IMR-90 (cell line): ENCODE measurements around the gene GDF3. TPM values are rescaled to one million over a fixed set of nuclear protein-coding genes. Genes with fewer than 3 reads are reported as not detected.
A peak's percentile ranks its signal among the peaks of the same experiment; 100 is the strongest.
"Not testable (repeated sequence)": the region's sequence is repeated elsewhere in the genome, so short reads cannot be mapped to it uniquely, and the experiment has no call there.

Source experiments
- ATAC-seq: fragments of 200-7000 bp; cut with Tn5 transposase; 2 replicates; pipeline ENCODE4 v1.9.1; 2020; ENCODE audit warnings: low read depth, mild to moderate bottlenecking, moderate library complexity
- BruUV-seq: library from RNA; stranded (reverse); fragments of 400-500 nt; replicated peaks from 2 replicates; lab custom pipeline; 2021; lab: Mats Ljungman, UMichigan
- CTCF ChIA-PET: fragments of 300-600 bp; formaldehyde crosslinking; extraction: SDS; loops from one replicate; lab custom pipeline; 2021; ENCODE audit warnings: antibody characterized with exemption; lab: Yijun Ruan, JAX
- POLR2A ChIA-PET: fragments of 300-600 bp; sonication (Branson Sonifier 250); formaldehyde crosslinking; loops from one replicate; lab custom pipeline; 2022; ENCODE audit warnings: antibody characterized with exemption; ENCODE audit not compliant: unreplicated experiment; lab: Charles Lee
- DNase-seq: peaks from one replicate; pipeline ENCODE4 v3.0.0; 2013
- H2AFZ ChIP-seq: replicated peaks from 2 replicates; pipeline ENCODE3; 2013; ENCODE audit warnings: low read length, mild to moderate bottlenecking; ENCODE audit not compliant: poor library complexity
- H2AK5ac ChIP-seq: 2 replicates; pipeline ENCODE4 v1.6.1; 2013; ENCODE audit warnings: low read depth, low read length, inconsistent platforms
- H2AK9ac ChIP-seq: replicated peaks from 2 replicates; pipeline ENCODE3; 2013; ENCODE audit warnings: mild to moderate bottlenecking, low read depth, low read length, moderate library complexity; ENCODE audit not compliant: poor library complexity
- H2BK120ac ChIP-seq: 2 replicates; pipeline ENCODE4 v1.6.1; 2013; ENCODE audit warnings: low read depth, low read length, inconsistent platforms
- H2BK15ac ChIP-seq: 3 replicates; pipeline ENCODE4 v1.6.1; 2013; ENCODE audit warnings: low read depth, low read length, inconsistent platforms
- H2BK20ac ChIP-seq: 2 replicates; pipeline ENCODE4 v1.6.1; 2013; ENCODE audit warnings: low read depth, mild to moderate bottlenecking, inconsistent platforms, low read length, moderate library complexity
- H2BK5ac ChIP-seq: 2 replicates; pipeline ENCODE4 v1.6.1; 2013; ENCODE audit warnings: mild to moderate bottlenecking, low read depth, low read length, inconsistent platforms; ENCODE audit not compliant: poor library complexity, severe bottlenecking
- H3K14ac ChIP-seq: replicated peaks from 2 replicates; pipeline ENCODE4 v1.6.1; 2013; ENCODE audit warnings: low read depth, low read length, inconsistent platforms
- H3K18ac ChIP-seq: 2 replicates; pipeline ENCODE4 v1.6.1; 2013; ENCODE audit warnings: low read depth, low read length, control low read depth
- H3K23ac ChIP-seq: 2 replicates; pipeline ENCODE4 v1.6.1; 2013; ENCODE audit warnings: low read depth, low read length, inconsistent platforms
- H3K27ac ChIP-seq: 2 replicates; pipeline ENCODE4 v1.5.1; 2013; ENCODE audit warnings: mild to moderate bottlenecking, control low read depth, low read length; ENCODE audit not compliant: insufficient read depth
- H3K27me3 ChIP-seq: 2 replicates; pipeline ENCODE4 v1.6.1; 2013; ENCODE audit warnings: low read length; ENCODE audit not compliant: control insufficient read depth, insufficient read depth
- H3K36me3 ChIP-seq: 2 replicates; pipeline ENCODE4 v1.6.1; 2013; ENCODE audit warnings: low read length, mixed read lengths; ENCODE audit not compliant: control insufficient read depth, insufficient read depth
- H3K4ac ChIP-seq: 2 replicates; pipeline ENCODE4 v1.6.1; 2013; ENCODE audit warnings: low read depth, low read length, inconsistent platforms
- H3K4me1 ChIP-seq: 2 replicates; pipeline ENCODE4 v1.6.1; 2013; ENCODE audit warnings: low read length, mixed read lengths; ENCODE audit not compliant: control insufficient read depth, insufficient read depth
- H3K4me2 ChIP-seq: 2 replicates; pipeline ENCODE4 v1.6.1; 2013; ENCODE audit warnings: low read depth, mild to moderate bottlenecking, control low read depth, low read length, moderate library complexity
- H3K4me3 ChIP-seq: 2 replicates; pipeline ENCODE4 v1.5.1; 2013; ENCODE audit warnings: low read depth, mild to moderate bottlenecking, control low read depth, low read length, moderate library complexity; ENCODE audit not compliant: insufficient read depth
- H3K56ac ChIP-seq: 2 replicates; pipeline ENCODE4 v1.6.1; 2013; ENCODE audit warnings: low read length, inconsistent platforms; ENCODE audit not compliant: insufficient read depth; ENCODE audit errors: extremely low read depth
- H3K79me1 ChIP-seq, 2 experiments: 2 replicates each; pipeline ENCODE4 v1.6.1; 2013; ENCODE audit warnings: low read length in 2 of 2, inconsistent platforms in 1 of 2, low read depth in 1 of 2
- H3K9ac ChIP-seq: 2 replicates; pipeline ENCODE4 v1.6.1; 2013; ENCODE audit warnings: low read depth, low read length, control low read depth
- H3K9me1 ChIP-seq: 2 replicates; pipeline ENCODE4 v1.6.1; 2013; ENCODE audit warnings: low read length, inconsistent platforms; ENCODE audit not compliant: insufficient read depth
- H3K9me3 ChIP-seq: 2 replicates; pipeline ENCODE4 v1.6.1; 2013; ENCODE audit warnings: low read length; ENCODE audit not compliant: control insufficient read depth, insufficient read depth
- H4K20me1 ChIP-seq: 2 replicates; pipeline ENCODE4 v1.6.1; 2013; ENCODE audit warnings: low read length, inconsistent platforms; ENCODE audit not compliant: insufficient read depth
- H4K5ac ChIP-seq: 2 replicates; pipeline ENCODE4 v1.6.1; 2013; ENCODE audit warnings: mild to moderate bottlenecking, low read depth, low read length, control low read depth
- H4K8ac ChIP-seq, 2 experiments: 2 replicates each; pipeline ENCODE4 v1.6.1; 2013; ENCODE audit warnings: low read depth in 2 of 2, low read length in 2 of 2, control low read depth in 1 of 2, inconsistent platforms in 1 of 2
- H4K91ac ChIP-seq: 2 replicates; pipeline ENCODE4 v1.6.1; 2013; ENCODE audit warnings: low read depth, low read length, inconsistent platforms; ENCODE audit not compliant: insufficient read depth
- CTCF ChIP-seq: conservative IDR thresholded peaks from 2 replicates; pipeline ENCODE4 v1.5.1; 2012; ENCODE audit warnings: mild to moderate bottlenecking, low read depth, low read length, improper control_type of control experiment
- SMC3 ChIP-seq: fragments of 150-350 bp; IDR thresholded peaks from 2 replicates; pipeline ENCODE4 v1.6.1; 2016; ENCODE audit warnings: low read depth, mild to moderate bottlenecking, antibody characterized with exemption, low read length, moderate library complexity
- WGBS, 2 experiments: methylation state at CpG; one replicate each; pipeline versions ENCODE4 v1.1.5 to v1.1.7; 2013; ENCODE audit warnings: missing lambda C conversion rate in 2 of 2; ENCODE audit not compliant: insufficient read length in 1 of 2; ENCODE audit errors: extremely low coverage in 2 of 2; 5-methylcytosine and 5-hydroxymethylcytosine counted together
- dilution Hi-C: fragments of 300-500 bp; cut with HindIII; formaldehyde crosslinking; loops from one replicate; pipeline ENCODE4 v1.14.3; 2018; ENCODE audit warnings: low sequenced_read_pairs; ENCODE audit not compliant: unreplicated experiment
- in situ Hi-C: fragments of 300-500 bp; cut with MboI; formaldehyde crosslinking; loops from 3 replicates; pipeline ENCODE4 v1.14.3; 2019; ENCODE audit warnings: low sequenced_read_pairs, inconsistent platforms, mixed read lengths
- intact Hi-C: fragments of 100-400 bp; cut with micrococcal nuclease; formaldehyde crosslinking; loops from 2 replicates; pipeline ENCODE4 v1.10.0; 2022
- polyA plus RNA-seq, 3 experiments: library from polyadenylated mRNA; depleted of rRNA; stranded (reverse); fragments of >200 nt; gene quantifications; 2 replicates each; pipeline ENCODE4 v1.2.3, GENCODE V29; 2012; ENCODE audit warnings: low replicate concordance in 1 of 3
- total RNA-seq: library from RNA; depleted of rRNA; stranded (reverse); fragments of >200 nt; gene quantifications from 2 replicates; pipeline ENCODE4 v1.2.3, GENCODE V29; 2012

Gene GDF3
- total and polyA plus RNA-seq, 2 of the 4 experiments (the other 2 are of a cell fraction): not detected

- H2BK15ac ChIP-seq, H3K14ac ChIP-seq, H4K5ac ChIP-seq, H3K56ac ChIP-seq, H4K91ac ChIP-seq, H3K4me1 ChIP-seq, POLR2A ChIA-PET, H3K79me1 ChIP-seq, H3K27ac ChIP-seq, H3K27me3 ChIP-seq, H2AK5ac ChIP-seq, H3K18ac ChIP-seq, H3K23ac ChIP-seq, H3K9ac ChIP-seq, in situ Hi-C loops, BruUV-seq, H4K20me1 ChIP-seq, H2BK5ac ChIP-seq, H3K9me1 ChIP-seq, H3K4me2 ChIP-seq, ATAC-seq, H2AK9ac ChIP-seq, H4K8ac ChIP-seq, H2BK20ac ChIP-seq, H3K9me3 ChIP-seq, H3K4ac ChIP-seq, H2BK120ac ChIP-seq, H3K36me3 ChIP-seq, H3K4me3 ChIP-seq, dilution Hi-C loops, H2AFZ ChIP-seq: not testable (repeated sequence)
- no CpG with 5 or more reads among the region's 9 CpGs for WGBS, 2 experiments
- CTCF ChIA-PET: interaction anchor here (0.7 kb wide), 1 partner anchor 112 kb away, joined by 3 read pairs; no protein-coding TSS in a partner anchor
- DNase-seq: peak; percentile 6
- TF ChIP-seq SMC3 (peak; percentile 20; the same call in 1 of the 2 replicates), CTCF (peak; percentile 29; the same call in 1 of the 2 replicates)
- intact Hi-C loops: loop anchor here (1.0 kb wide), 1 partner anchor 130 kb away; no protein-coding TSS in a partner anchor
Measured at GRCh38 chr12:7677432-7677888, 18.1 kb downstream of the GDF3 start.

GRCh38 chr12:7675455-7675854, 20.1 kb downstream of the GDF3 start:
- H2BK15ac ChIP-seq, POLR2A ChIA-PET, H3K79me1 ChIP-seq, intact Hi-C loops, DNase-seq, H3K18ac ChIP-seq, H2BK5ac ChIP-seq, H3K23ac ChIP-seq, H3K27ac ChIP-seq, H3K4me1 ChIP-seq, dilution Hi-C loops, in situ Hi-C loops, H3K4me3 ChIP-seq, H4K8ac ChIP-seq, H3K9ac ChIP-seq, H4K91ac ChIP-seq, H3K9me3 ChIP-seq, H4K20me1 ChIP-seq, H3K4ac ChIP-seq, ATAC-seq, H3K14ac ChIP-seq, H2AK9ac ChIP-seq, H3K9me1 ChIP-seq, H3K4me2 ChIP-seq, H3K27me3 ChIP-seq, H3K56ac ChIP-seq, H2BK120ac ChIP-seq, BruUV-seq, H2AK5ac ChIP-seq, H3K36me3 ChIP-seq, H2BK20ac ChIP-seq, H4K5ac ChIP-seq, H2AFZ ChIP-seq: not testable (repeated sequence)
- WGBS, 2 experiments: 57% methylated on average over 1 of the region's 6 CpGs; no CpG with 5 or more reads in 1 of the 2 experiments
- CTCF ChIA-PET: interaction anchor here (1.6 kb wide), 1 partner anchor 130 kb away, joined by 9 read pairs; no protein-coding TSS in a partner anchor
